GM18867 (cell line): ENCODE results near the gene CDH20.

ENCODE experiments used
- ATAC-seq: cut with Tn5 transposase; IDR thresholded peaks from one replicate; pipeline ENCODE4 v1.9.1; 2021; ENCODE audit warnings: mild to moderate bottlenecking, moderate library complexity; ENCODE audit not compliant: unreplicated experiment

The CDH20 gene

DNA sequence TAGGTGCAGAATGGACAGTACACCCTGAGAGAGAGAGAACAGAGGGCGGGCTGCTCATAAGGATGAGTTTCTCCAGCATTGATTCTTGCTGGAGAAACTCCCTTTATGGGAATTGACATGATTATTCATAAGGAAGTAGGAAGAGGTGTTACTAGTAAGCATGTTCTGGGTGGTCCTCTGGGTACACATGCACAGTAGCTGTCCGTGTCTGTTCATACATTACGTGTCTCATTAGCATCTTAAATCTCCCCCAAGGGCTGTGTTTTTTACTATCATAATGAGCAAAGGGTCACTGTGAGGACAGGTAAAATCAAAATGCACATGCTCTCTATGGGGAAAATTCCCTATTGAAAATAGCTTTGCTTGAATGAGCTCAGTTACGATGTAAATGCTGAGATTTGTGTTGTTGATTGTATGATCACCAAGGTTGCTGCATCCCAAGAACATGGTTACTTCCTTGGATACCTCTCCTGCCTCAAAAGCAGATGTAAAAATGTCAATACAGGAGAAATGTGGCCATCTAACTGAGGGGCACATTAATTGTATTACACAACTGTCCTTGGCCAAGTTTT, 238.9 kb downstream of the CDH20 start:
- no peak for ATAC-seq

DNA sequence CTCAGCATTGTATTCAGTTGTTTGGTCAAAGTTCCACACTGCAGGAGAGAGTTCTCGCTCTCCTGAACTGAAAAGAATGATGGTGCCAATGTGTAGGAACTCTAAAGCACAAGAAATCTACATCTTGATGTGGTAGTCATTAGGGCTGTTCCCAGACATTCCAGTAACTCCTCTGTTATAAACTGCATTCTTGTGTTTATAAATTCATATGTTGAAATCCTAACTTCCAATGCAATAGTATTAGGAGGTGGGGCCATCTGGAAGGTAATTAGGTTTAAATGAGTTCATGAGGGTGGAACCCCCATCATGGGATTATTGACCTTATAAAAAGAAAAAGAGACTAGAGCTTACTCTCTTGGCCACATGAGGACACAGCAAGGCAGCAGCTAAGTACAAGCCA, 239.6 kb downstream of the CDH20 start:
- no peak for ATAC-seq

DNA sequence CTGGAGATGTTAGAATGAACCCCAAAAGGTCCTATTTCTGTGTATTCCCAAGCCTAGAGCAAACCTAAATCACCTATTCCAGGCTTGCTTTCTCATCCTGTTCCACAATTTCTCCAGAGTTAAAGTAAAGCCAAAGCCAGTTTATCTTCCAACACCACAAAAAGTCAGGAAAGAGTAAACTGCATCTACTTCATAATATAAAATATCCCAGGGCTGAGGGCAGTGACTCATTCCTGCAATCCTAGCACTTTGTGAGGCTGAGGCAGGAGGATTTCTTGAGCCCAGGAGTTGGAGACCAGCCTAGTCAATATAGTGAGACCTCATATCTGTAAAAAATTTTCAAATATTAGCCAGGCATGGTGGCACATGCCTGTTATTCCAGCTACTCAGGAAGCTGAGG, 241.4 kb downstream of the CDH20 start:
- ATAC-seq: no peak

DNA sequence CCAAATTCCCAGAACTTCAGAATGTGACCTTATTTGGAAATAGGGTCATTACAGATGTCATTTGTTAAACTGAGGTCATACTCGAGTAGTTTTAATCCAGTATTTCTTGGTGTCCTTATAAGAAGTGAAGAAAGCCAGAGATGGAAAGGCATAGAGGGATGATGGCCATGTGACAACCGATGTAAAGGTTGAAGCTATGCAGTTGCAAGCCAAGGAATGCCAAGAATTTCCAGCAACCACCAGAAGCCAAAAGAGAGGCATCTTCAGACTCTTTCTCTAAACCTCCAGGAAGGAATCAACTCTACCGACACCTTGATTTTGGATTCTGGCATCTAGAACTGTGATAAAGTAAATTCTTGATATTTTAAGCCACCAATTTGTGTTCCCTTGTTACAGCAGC, 242.2 kb downstream of the CDH20 start:
- no peak for ATAC-seq

DNA sequence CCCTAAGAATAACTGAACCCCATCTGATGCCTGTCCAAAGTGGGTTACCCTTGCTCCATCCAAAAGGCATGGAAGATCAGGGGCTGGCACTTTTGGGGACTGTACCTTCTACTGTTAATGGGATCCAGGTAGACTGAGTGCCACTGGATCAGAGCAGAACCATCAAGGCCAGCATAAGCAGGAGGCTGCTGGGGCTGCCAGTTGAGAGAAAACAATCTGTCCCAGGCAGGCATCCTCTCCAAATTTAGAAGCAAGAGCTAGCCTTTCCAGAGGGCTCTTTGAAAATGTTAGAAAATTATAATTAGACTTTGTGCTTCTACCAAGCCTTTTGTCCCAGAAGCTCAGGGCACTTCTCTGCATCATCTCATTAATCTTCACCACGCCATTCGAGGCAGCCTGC, 245.6 kb downstream of the CDH20 start:
- ATAC-seq: no peak

DNA sequence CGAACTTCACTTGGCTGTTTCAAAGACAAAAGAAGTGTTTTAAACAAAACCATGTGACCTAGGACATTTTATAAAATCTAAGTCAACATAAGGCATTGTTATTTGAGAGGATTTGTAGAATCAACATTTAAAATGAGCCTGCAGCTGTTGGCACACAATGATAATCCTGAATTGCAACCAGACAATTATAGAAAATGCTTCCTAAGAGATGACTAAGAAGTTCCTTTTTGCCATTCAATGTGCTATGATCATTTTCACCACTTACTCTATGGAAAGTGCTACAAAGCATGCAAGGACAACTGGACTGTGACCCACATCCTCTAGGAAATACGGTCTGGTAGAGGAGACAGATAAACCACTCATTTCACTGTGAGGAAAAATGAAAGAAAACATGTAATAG, 246.4 kb downstream of the CDH20 start:
- ATAC-seq: no peak

DNA sequence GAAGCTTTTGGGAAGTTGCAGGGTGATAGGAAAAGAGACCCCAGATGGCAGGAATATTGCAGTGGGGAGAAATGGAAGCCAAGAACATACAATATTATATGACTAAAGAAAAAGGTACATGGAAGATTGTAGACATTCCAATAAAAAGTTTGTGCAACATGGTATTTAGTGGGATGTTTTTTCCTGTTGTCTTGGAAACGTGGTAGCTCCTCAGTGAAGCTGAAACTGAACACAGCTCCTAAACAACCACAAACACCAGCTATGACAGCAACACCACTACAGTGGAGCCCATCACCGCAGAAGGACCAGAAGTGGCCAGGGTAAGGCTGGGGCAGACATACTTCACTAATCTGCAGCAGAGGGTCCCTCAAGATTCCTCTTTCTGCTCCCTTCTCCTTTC, 246.8 kb downstream of the CDH20 start:
- ATAC-seq: no peak

DNA sequence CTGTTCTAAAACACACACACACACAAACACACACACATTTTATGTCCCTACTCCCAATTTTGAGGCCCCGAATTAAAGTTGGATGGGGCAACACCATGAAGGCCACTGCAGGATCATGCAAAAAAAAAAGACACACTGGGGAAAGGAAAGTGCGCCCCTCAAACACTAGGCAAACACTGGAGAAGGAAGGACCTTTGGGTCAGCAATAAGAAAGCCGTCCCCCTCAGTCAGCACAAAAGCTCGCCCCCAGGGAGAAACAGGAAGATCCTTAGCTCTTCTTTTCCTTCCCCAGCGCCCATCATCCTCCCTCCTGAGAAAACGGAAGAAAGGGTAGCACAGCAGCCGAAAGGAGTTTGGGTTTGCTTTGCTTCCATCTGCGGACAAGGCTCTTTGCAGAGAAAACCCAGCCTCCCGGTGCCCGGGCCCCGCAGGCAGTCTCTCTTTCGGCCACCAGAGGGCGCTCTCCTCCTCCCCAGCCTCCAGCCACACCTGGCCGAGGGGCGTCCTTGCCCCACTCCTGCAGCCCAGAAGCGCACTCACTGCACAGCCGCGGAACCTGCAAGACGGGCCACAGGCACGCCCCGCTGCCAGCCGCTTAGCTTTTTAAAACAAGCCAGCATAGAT, 248.5 kb downstream of the CDH20 start:
- ATAC-seq: peak; percentile 86

DNA sequence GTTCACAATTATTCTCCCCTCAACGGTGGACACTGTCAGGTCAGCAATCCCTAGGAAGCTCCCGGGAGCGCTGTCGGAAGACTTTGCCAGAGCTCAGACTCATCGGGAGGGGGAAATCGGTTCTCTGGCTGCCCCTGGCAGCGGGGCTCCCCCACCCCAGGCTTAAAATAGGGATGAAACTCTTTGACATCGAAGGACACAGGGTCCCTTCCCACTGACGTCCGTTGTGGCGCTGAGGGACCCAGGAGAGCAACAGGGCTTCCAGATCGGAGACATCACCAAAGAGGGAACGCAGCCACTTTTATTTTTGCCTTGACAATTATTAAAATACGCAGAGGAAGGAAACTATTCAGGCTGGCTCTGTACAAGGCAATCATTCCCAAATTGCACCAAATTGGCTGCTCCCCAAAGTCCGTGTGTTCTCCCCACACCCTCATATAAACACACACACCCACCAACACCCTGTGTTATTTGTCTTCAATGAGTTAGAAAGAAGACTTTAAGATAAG, 249.0 kb downstream of the CDH20 start:
- ATAC-seq: no peak

DNA sequence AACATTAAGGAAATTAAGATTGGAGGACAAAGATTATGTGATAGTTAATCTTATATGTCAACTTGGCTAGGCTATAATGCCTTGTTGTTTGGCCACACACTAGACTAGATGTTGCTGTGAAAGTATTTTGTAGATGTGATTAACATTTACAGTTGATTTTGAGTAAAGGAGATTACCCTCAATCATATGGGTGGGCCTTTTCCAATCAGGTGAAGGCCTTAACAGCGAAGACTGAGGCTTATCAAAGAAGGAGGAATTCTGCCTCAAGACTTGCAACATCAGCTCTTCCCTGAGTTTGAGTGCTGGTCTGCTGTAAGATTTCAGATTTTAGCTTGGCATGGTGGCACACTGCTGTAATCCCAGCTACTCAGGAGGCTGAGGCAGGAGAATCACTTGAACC, 250.3 kb downstream of the CDH20 start:
- ATAC-seq: no peak

DNA sequence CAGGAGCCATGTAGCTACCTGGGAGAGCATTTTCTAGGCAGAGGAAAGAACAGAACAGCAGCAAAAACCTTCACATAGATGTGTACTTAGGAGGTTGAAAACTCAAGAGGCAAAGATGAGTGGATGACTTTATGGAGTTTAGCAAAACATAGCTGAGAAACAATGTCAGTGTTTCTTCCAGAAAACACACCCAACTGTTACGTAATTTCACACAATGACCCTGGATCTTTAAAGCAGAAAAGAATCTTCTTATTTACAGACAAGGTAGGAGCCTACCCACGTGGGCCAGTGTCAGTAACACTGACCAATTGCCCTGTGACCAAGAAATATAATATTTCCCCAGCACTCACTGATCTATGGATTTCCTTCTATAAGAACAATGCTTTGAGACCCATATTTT, 254.6 kb downstream of the CDH20 start:
- no peak for ATAC-seq

DNA sequence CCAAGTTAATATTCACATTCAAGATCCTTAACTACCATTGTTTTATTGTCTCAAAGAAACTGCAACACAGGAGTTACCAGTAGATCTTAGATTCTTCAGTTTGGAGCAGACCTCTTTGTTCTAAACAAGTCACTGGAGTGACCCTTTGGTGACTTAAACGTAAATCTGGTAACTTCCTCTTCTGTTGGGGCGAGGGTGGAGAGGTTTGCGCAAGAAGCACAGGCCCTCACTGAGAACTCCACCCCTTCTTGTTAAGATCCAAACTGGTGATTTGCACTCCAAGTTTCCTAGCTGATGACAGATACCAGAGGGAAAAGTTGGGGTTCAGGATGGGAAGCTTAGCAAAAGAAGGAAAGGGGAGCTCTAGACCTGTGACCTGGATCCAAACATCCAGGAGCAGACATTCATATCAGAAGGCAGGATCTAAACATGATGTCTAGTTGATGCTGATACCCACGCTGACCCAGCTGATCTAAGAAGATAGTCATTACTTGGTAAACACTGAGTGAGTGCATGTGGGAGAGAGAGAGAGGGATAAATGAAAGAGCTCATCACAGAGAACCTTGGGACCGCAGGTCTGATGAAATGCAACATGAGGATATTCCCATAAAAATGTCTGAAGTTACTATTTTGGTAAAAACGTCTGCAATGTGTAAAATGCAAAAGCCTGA, 256.0 kb downstream of the CDH20 start:
- ATAC-seq: no peak

DNA sequence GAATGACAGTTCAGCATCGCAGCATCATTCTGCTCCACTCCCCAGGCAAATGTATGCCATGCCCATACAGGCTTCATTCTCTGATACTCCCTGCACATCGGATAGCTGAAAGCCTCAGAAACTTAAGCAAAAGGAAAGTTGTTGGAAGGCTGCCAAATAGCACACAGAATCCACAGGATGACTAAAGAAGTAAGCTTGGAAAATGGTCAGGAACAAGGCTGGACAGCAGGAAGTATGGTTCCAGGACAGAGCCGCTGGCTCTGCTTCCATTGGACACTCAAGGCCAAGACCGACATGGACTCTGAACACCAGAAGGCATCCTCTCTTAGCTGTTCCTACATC, 256.5 kb downstream of the CDH20 start:
- no peak for ATAC-seq

DNA sequence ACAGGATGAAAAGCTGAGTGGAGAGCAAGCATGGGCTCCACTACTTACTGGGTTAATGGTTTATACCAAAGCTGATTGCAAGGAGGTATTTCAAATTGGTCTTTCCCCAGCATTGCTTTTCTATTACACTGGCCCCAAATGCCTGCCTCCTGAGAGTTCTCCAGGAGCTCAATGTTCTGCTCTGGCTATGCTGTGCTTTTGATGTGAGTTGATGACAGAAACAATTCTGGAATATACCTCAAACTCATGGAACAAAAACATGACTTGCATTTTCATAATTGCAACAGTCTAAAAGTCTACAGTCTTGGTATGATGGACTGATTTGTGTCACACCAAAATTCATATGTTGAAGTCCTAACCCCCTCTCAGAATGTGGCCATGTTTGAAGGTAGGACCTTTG, 258.0 kb downstream of the CDH20 start:
- ATAC-seq: no peak

DNA sequence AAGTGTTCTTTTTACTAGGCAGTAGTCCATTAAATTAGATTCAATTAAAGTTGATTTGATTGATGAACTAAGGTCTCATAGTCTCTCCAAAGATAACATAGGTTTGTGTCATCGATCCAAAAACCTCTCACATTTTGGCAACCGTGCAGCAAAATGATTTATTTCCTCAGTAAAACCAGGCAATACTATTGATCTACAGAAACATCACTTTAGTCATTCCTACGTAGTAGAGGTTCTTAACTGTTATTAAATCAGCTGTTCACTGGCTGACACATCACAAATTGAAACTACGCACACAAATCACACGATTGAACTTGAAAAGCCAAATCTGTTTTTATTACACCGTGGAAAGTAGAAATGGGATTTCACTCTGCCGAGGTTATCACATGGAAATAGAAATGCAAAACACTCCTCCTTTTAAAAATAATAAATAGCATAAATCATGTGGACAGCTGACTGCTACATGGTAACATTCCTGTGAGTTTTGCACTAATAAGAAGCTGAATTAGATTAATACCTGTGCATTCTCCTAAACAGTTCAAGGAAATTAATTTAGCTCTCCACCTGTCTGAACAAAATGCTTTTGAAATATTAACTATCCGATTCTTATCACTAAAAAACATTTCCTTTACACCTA, 262.5 kb downstream of the CDH20 start:
- no peak for ATAC-seq

DNA sequence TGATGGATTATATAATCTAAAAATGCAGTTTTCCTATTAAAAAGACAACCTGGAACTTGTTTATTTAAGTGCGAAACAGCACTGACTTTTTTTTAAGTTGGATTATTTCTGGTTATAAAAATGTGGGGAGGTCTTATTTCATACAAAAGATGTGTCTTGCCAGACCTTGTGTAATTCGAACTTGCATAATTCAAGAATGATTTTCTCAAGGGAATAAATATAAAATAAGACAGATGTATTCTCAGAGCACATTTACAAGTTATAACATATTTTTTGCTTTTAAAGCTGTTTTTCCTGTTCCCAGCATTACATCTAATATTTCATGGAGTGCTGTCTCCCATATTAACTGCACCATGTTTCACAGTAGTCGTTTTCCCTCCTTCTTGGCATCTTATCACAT, 263.1 kb downstream of the CDH20 start:
- no peak for ATAC-seq

DNA sequence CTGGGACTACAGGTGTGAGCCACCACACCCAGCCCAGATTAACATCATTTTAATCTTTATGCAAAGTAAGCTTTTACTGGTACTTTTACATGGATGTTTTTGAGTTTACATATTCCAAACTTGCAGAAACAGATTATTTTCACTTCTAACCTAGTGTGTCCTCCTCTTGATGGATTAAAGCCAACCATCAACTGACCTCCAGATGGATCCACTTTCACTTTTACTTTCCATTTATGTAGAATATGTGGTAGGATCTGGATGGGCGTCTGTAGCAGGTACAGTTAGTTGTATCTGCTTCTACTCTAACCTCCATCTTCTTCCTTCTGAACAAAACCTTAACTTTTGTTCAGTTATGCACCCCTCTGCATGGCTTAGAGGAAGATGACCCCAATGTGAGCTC, 264.1 kb downstream of the CDH20 start:
- no peak for ATAC-seq

DNA sequence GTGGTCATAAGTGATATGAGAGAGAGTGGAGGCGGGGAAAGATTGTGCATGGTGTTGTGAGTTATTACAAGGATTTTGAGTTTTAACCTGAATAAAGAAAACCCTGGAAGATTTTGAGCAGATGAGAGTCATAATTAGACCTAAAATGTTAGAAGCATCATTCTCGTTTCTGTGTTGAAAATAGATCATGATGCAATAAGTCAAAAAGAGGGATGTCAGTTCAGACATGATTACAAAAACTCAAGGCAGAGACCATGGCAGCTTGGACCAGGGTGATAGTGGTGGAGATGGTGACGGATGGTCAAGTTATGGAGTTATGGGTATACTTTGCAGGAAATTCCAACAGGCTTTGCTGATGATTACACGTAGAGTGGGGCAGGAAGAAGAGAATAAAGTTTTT, 267.2 kb downstream of the CDH20 start:
- no peak for ATAC-seq

DNA sequence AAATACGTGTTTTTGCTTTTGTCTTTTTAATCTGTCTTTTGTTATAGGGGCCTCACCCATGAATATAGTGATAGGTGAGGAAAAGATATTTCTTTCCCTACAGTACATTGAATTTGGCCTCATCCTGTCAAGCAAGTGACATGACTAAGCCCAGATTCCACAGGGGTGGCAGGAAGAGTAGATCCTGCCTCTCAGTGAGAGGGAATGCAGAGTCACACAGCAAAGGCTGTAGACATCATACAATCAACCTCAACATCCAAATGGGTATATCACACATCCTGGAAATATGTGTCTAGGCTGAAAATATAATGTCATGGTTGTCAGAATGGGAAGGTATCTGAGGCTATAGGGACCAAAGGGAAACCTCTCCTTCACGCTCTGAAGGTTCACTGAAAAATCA, 269.6 kb downstream of the CDH20 start:
- ATAC-seq: no peak
